LNCAP (cell line): ENCODE results near the gene MAP1A.

Experiments used
- TF ChIP-seq, protein P1 (sequence below): fragments of 450-650 bp; IDR thresholded peaks from 2 replicates; pipeline ENCODE4 v1.5.1; 2017; ENCODE audit warnings: mild to moderate bottlenecking

Gene MAP1A

GRCh38 chr15:43527802-43528541, 10.6 kb downstream of the MAP1A start:
- TF ChIP-seq, protein P1, sequence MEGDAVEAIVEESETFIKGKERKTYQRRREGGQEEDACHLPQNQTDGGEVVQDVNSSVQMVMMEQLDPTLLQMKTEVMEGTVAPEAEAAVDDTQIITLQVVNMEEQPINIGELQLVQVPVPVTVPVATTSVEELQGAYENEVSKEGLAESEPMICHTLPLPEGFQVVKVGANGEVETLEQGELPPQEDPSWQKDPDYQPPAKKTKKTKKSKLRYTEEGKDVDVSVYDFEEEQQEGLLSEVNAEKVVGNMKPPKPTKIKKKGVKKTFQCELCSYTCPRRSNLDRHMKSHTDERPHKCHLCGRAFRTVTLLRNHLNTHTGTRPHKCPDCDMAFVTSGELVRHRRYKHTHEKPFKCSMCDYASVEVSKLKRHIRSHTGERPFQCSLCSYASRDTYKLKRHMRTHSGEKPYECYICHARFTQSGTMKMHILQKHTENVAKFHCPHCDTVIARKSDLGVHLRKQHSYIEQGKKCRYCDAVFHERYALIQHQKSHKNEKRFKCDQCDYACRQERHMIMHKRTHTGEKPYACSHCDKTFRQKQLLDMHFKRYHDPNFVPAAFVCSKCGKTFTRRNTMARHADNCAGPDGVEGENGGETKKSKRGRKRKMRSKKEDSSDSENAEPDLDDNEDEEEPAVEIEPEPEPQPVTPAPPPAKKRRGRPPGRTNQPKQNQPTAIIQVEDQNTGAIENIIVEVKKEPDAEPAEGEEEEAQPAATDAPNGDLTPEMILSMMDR: no peak

DNA sequence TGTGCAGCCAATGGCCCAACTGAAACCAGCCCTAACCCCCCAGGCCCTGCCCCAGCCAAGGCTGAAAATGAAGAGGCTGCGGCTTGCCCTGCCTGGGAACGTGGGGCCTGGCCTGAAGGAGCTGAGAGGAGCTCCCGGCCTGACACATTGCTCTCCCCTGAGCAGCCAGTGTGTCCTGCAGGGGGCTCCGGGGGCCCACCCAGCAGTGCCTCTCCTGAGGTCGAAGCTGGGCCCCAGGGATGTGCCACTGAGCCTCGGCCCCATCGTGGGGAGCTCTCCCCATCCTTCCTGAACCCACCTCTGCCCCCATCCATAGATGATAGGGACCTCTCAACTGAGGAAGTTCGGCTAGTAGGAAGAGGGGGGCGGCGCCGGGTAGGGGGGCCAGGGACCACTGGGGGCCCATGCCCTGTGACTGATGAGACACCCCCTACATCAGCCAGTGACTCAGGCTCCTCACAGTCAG, 11.2 kb downstream of the MAP1A start:
- TF ChIP-seq, protein P1: no peak

- TF ChIP-seq, protein P1: no peak
Observed at GRCh38 chr15:43529141-43529540, 11.7 kb downstream of the MAP1A start.

- TF ChIP-seq, protein P1: no peak
Observed at GRCh38 chr15:43529587-43530345, 12.4 kb downstream of the MAP1A start.

- TF ChIP-seq, protein P1: no peak
Observed at GRCh38 chr15:43531018-43531670, 13.7 kb downstream of the MAP1A start.

GRCh38 chr15:43534897-43535296, 17.5 kb downstream of the MAP1A start:
- TF ChIP-seq, protein P1: no peak

GRCh38 chr15:43538091-43538490, 20.7 kb downstream of the MAP1A start:
- TF ChIP-seq, protein P1: no peak
